ENCODE measurements around the gene ATF4. TPM values are rescaled to one million over a fixed set of nuclear protein-coding genes. Genes with fewer than 3 reads are reported as not detected.

Gene ATF4
- total and polyA plus RNA-seq, 2 of the 8 experiments (the other 6 are each of a cell fraction or from before 2014, with no cell fraction given), result 553 to 704 TPM

GRCh38 chr22:39558254-39558727 lies 37.9 kb downstream of the ATF4 start (continued):
- TF ChIP-seq TAF7 (optimal IDR thresholded peaks at IDR 0.05; ENCODE audit: borderline replicate concordance, low read depth, low read length), result no peak
- no peak for TF ChIP-seq GTF2F1 (IDR thresholded peaks at IDR 0.05; ENCODE audit: borderline replicate concordance, low read depth, low read length)
- TF ChIP-seq CHD1 (IDR thresholded peaks at IDR 0.05; ENCODE audit: low read depth, low read length), result no peak
- no peak for TF ChIP-seq BACH1 (IDR thresholded peaks at IDR 0.05; ENCODE audit: low read length)
- TF ChIP-seq RNF2 (IDR thresholded peaks at IDR 0.05; ENCODE audit: borderline replicate concordance, low read depth, low read length, missing control alignments, poor library complexity, severe bottlenecking), result peak; percentile 33
- TF ChIP-seq BRCA1 (IDR thresholded peaks at IDR 0.05; ENCODE audit: low read depth, low read length), result no peak
- peak; percentile 50 for TF ChIP-seq EZH2 (IDR thresholded peaks at IDR 0.05; ENCODE audit: low read depth, low read length, severe bottlenecking)

All from H1 (cell line).